Left lobe of liver (tissue), 2 donors: ENCODE results near the gene DDX31. TPM values are rescaled to one million over a fixed set of nuclear protein-coding genes. Genes with fewer than 3 reads are reported as not detected.

Source experiments
- ATAC-seq: fragments of 200-7000 bp; cut with Tn5 transposase; one replicate; pipeline ENCODE4 v1.9.1; 2020; ENCODE audit warnings: mild to moderate bottlenecking, moderate library complexity
- DNase-seq: peaks from one replicate; pipeline ENCODE4 v3.0.0-alpha.2; 2020; ENCODE audit warnings: low spot score
- total RNA-seq: library from RNA; stranded (reverse); gene quantifications from one replicate; pipeline ENCODE4 v1.2.1, GENCODE V29; 2021
- donor health status: DM: no; HTN: no; CAD: no; lungs with moderate emphysema.
- donor health status: DM: no; HTN: yes; CAD: no.

Gene DDX31
- total RNA-seq, 1 donor from 2014 or later: 7.7 TPM

GRCh38 chr9:132638240-132638639 is 31.5 kb downstream of the DDX31 start:
- DNase-seq: no peak
- ATAC-seq: no peak

GRCh38 chr9:132637801-132638200 is 32.0 kb downstream of the DDX31 start:
- DNase-seq: no peak
- ATAC-seq: no peak

GRCh38 chr9:132637351-132637750 is 32.4 kb downstream of the DDX31 start:
- ATAC-seq (no peak), DNase-seq (no peak)

- no peak for ATAC-seq
- no peak for DNase-seq
These were observed 35.5 kb downstream of the DDX31 start for GRCh38 chr9:132634327-132634726.

- ATAC-seq: no peak
- DNase-seq: no peak
These were observed 37.2 kb downstream of the DDX31 start for GRCh38 chr9:132632413-132633129.

GRCh38 chr9:132631685-132632084 is 38.1 kb downstream of the DDX31 start:
- DNase-seq (no peak), ATAC-seq (no peak)

GRCh38 chr9:132631280-132631679 is 38.5 kb downstream of the DDX31 start:
- DNase-seq (no peak), ATAC-seq (no peak)

GRCh38 chr9:132630811-132631210 is 39.0 kb downstream of the DDX31 start:
- DNase-seq (no peak), ATAC-seq (no peak)

GRCh38 chr9:132630116-132630515 is 39.7 kb downstream of the DDX31 start:
- ATAC-seq: no peak
- DNase-seq: no peak

GRCh38 chr9:132628746-132629145 is 41.0 kb downstream of the DDX31 start:
- DNase-seq: no peak
- no peak for ATAC-seq

GRCh38 chr9:132627594-132627993 is 42.2 kb downstream of the DDX31 start:
- no peak for DNase-seq
- ATAC-seq: no peak

- ATAC-seq: no peak
- DNase-seq: no peak
These were observed 42.7 kb downstream of the DDX31 start for GRCh38 chr9:132627106-132627505.

- DNase-seq: no peak
- no peak for ATAC-seq
These were observed 43.5 kb downstream of the DDX31 start for GRCh38 chr9:132626285-132626684.

GRCh38 chr9:132622159-132622558 is 47.6 kb downstream of the DDX31 start:
- DNase-seq (no peak), ATAC-seq (no peak)

- DNase-seq (no peak), ATAC-seq (no peak)
These were observed 53.1 kb downstream of the DDX31 start for GRCh38 chr9:132616725-132617124.

- DNase-seq (no peak), ATAC-seq (no peak)
These were observed 54.0 kb downstream of the DDX31 start for GRCh38 chr9:132615774-132616173.

GRCh38 chr9:132614324-132614723 is 55.5 kb downstream of the DDX31 start:
- no peak for ATAC-seq
- no peak for DNase-seq

- ATAC-seq: no peak
- DNase-seq: no peak
These were observed 59.1 kb downstream of the DDX31 start for GRCh38 chr9:132610661-132611060.

GRCh38 chr9:132609829-132610228 is 60.0 kb downstream of the DDX31 start:
- ATAC-seq (no peak), DNase-seq (no peak)

- ATAC-seq: no peak
- DNase-seq: no peak
These were observed 60.6 kb downstream of the DDX31 start for GRCh38 chr9:132609184-132609583.

GRCh38 chr9:132606066-132606465 is 63.7 kb downstream of the DDX31 start:
- no peak for DNase-seq
- ATAC-seq: no peak

- ATAC-seq (no peak), DNase-seq (no peak)
These were observed 64.4 kb downstream of the DDX31 start for GRCh38 chr9:132605387-132605786.

- no peak for DNase-seq
- no peak for ATAC-seq
These were observed 67.6 kb downstream of the DDX31 start for GRCh38 chr9:132602207-132602606.
